Nephron (organoid): ENCODE measurements around the gene BTBD9.

ENCODE experiments used
- H3K27ac Mint-ChIP-seq, 3 experiments: 2 replicates each; pipeline ENCODE4 v1.8.0; 2020; ENCODE audit warnings: mixed read lengths in 3 of 3, mild to moderate bottlenecking in 2 of 3, moderate library complexity in 1 of 3
- H3K27me3 Mint-ChIP-seq: 2 replicates; pipeline ENCODE4 v1.8.0; 2021; ENCODE audit warnings: low read depth, mild to moderate bottlenecking, moderate library complexity, mixed read lengths
- H3K36me3 Mint-ChIP-seq: 2 replicates; pipeline ENCODE4 v1.8.0; 2020; ENCODE audit warnings: low read depth, mixed read lengths
- H3K4me1 Mint-ChIP-seq: 2 replicates; pipeline ENCODE4 v1.8.0; 2020; ENCODE audit warnings: mixed read lengths
- H3K4me3 Mint-ChIP-seq, 3 experiments: 2 replicates each; pipeline ENCODE4 v1.8.0; 2020; ENCODE audit warnings: mild to moderate bottlenecking in 3 of 3, mixed read lengths in 3 of 3, moderate library complexity in 2 of 3
- H3K9me3 Mint-ChIP-seq: 2 replicates; pipeline ENCODE4 v1.8.0; 2020; ENCODE audit warnings: mixed read lengths
- CTCF ChIP-seq, 3 experiments: fragments of 200-600 bp; sonication (generic); IDR thresholded peaks; one replicate each; pipeline ENCODE4 v1.5.0; 2021; ENCODE audit warnings: antibody characterized with exemption in 3 of 3; ENCODE audit not compliant: unreplicated experiment in 3 of 3

Gene BTBD9

GRCh38 chr6:38387971-38388370, 251.8 kb downstream of the BTBD9 start:
- Mint-ChIP-seq H3K36me3 (no peaks in the 10 kb centered on the region), H3K9me3 (no peaks in the 10 kb centered on the region), H3K4me3 (no peak overlapping the region), H3K27me3 (no peaks in the 10 kb centered on the region), H3K27ac (peak overlapping the region; percentile 23 to 68 (median 62)), H3K4me1 (peaks cover 47% of the 10 kb centered on the region)
- no peak for TF ChIP-seq CTCF (IDR thresholded peaks at IDR 0.05; ENCODE audit: unreplicated experiment in 3 of 3)

GRCh38 chr6:38387461-38387860, 252.3 kb downstream of the BTBD9 start:
- peak overlapping the region; percentile 23 to 68 (median 62) for H3K27ac Mint-ChIP-seq
- no peaks in the 10 kb centered on the region for H3K36me3 Mint-ChIP-seq
- H3K9me3 Mint-ChIP-seq: no peaks in the 10 kb centered on the region
- TF ChIP-seq CTCF (IDR thresholded peaks at IDR 0.05; ENCODE audit: unreplicated experiment in 3 of 3): no peak
- H3K4me3 Mint-ChIP-seq: no peak overlapping the region
- no peaks in the 10 kb centered on the region for H3K27me3 Mint-ChIP-seq
- H3K4me1 Mint-ChIP-seq: peaks cover 47% of the 10 kb centered on the region

GRCh38 chr6:38378801-38379200, 260.9 kb downstream of the BTBD9 start:
- peak overlapping the region in 1 of 3 experiments; percentile 17 for H3K27ac Mint-ChIP-seq
- no peaks in the 10 kb centered on the region for H3K27me3 Mint-ChIP-seq
- no peaks in the 10 kb centered on the region for H3K36me3 Mint-ChIP-seq
- no peak for TF ChIP-seq CTCF (IDR thresholded peaks at IDR 0.05; ENCODE audit: unreplicated experiment in 3 of 3)
- no peaks in the 10 kb centered on the region for H3K9me3 Mint-ChIP-seq
- H3K4me1 Mint-ChIP-seq: peaks cover 13% of the 10 kb centered on the region
- no peak overlapping the region for H3K4me3 Mint-ChIP-seq

GRCh38 chr6:38375937-38376336, 263.8 kb downstream of the BTBD9 start:
- no peaks in the 10 kb centered on the region for H3K27me3 Mint-ChIP-seq
- peaks cover 34% of the 10 kb centered on the region for H3K4me1 Mint-ChIP-seq
- H3K36me3 Mint-ChIP-seq: no peaks in the 10 kb centered on the region
- TF ChIP-seq CTCF (IDR thresholded peaks at IDR 0.05; ENCODE audit: unreplicated experiment in 3 of 3): no peak
- H3K27ac Mint-ChIP-seq: no peak overlapping the region
- no peak overlapping the region for H3K4me3 Mint-ChIP-seq
- no peaks in the 10 kb centered on the region for H3K9me3 Mint-ChIP-seq

- peaks cover 39% of the 10 kb centered on the region for H3K4me1 Mint-ChIP-seq
- no peaks in the 10 kb centered on the region for H3K36me3 Mint-ChIP-seq
- no peaks in the 10 kb centered on the region for H3K27me3 Mint-ChIP-seq
- H3K27ac Mint-ChIP-seq: no peak overlapping the region
- no peak for TF ChIP-seq CTCF (IDR thresholded peaks at IDR 0.05; ENCODE audit: unreplicated experiment in 3 of 3)
- H3K9me3 Mint-ChIP-seq: no peaks in the 10 kb centered on the region
- H3K4me3 Mint-ChIP-seq: no peak overlapping the region
Measured at GRCh38 chr6:38375341-38375740, 264.4 kb downstream of the BTBD9 start.

GRCh38 chr6:38371881-38372280, 267.8 kb downstream of the BTBD9 start:
- Mint-ChIP-seq H3K4me3 (no peak overlapping the region), H3K27me3 (no peaks in the 10 kb centered on the region), H3K27ac (peak overlapping the region; percentile 31 to 70 (median 45)), H3K36me3 (no peaks in the 10 kb centered on the region), H3K4me1 (peaks cover 49% of the 10 kb centered on the region), H3K9me3 (no peaks in the 10 kb centered on the region)
- no peak for TF ChIP-seq CTCF (IDR thresholded peaks at IDR 0.05; ENCODE audit: unreplicated experiment in 3 of 3)
